HL-60 (cell line): ENCODE results near the gene TOP2A.

ENCODE experiments used
- GABPA ChIP-seq: IDR thresholded peaks from 2 replicates; pipeline ENCODE4 v1.6.1; 2012; ENCODE audit warnings: low read depth
- POLR2AphosphoS5 ChIP-seq: IDR thresholded peaks from 2 replicates; pipeline ENCODE4 v1.6.1; 2012; ENCODE audit warnings: low read depth
- SPI1 ChIP-seq: IDR thresholded peaks from 2 replicates; pipeline ENCODE4 v1.6.1; 2012; ENCODE audit warnings: low read depth, mild to moderate bottlenecking, borderline replicate concordance
- TF ChIP-seq, protein P1 (sequence below): IDR thresholded peaks from one replicate; pipeline ENCODE4 v1.5.1; 2011; ENCODE audit warnings: low read length, control low read depth, inconsistent platforms; ENCODE audit not compliant: insufficient read depth

DNA sequence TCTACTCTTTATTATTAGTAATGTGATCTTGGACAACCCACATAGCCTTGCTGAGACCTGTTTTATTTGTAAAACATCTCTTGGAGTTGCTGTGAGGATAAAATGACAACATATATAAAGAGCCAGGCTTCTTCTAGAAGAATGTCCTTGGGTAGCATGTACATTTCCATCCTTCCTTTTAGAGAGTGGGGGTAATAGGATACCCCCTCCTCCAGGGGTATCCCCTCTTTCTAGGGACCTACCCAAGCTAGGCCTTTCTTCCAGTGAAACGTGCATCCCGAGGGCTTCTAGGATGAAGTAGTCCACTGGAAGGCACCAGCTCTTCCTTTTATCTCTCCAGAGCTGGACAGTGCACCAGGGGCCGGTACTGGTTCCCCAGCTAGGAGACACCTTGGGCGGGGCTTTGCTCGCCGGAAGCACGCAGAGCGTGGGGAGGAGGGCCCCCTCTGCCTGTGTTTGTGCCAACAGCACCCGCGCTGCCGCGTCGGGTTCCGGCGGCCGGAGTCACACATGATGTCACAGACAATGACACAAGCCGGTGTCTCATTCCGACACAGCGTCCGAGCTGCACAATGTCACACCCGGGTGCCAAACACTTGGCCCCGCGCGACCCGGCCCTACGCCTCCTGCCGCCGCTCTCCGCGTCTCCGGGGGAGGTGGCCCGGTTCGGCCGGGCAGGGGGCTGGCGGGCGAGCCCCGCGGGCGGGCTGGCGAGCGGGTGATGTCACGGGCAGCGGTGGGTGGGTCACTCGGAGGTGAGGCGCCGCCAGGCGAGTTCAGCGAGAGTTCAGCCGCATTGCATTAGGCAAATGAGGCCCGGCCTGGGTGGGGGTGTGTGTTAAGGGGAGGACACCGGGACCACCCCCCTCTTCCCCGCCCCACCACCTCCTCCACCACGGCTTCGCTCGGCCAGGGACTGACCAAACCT lies 76.6 kb downstream of the TOP2A start:
- TF ChIP-seq, protein P1, sequence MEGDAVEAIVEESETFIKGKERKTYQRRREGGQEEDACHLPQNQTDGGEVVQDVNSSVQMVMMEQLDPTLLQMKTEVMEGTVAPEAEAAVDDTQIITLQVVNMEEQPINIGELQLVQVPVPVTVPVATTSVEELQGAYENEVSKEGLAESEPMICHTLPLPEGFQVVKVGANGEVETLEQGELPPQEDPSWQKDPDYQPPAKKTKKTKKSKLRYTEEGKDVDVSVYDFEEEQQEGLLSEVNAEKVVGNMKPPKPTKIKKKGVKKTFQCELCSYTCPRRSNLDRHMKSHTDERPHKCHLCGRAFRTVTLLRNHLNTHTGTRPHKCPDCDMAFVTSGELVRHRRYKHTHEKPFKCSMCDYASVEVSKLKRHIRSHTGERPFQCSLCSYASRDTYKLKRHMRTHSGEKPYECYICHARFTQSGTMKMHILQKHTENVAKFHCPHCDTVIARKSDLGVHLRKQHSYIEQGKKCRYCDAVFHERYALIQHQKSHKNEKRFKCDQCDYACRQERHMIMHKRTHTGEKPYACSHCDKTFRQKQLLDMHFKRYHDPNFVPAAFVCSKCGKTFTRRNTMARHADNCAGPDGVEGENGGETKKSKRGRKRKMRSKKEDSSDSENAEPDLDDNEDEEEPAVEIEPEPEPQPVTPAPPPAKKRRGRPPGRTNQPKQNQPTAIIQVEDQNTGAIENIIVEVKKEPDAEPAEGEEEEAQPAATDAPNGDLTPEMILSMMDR: no peak
- TF ChIP-seq GABPA (no peak; the same call in 1 of the 2 replicates), POLR2AphosphoS5 (0 out of 2 replicates have a peak, but pooled peaks have one; percentile 16), SPI1 (no peak)
